ENCODE results near the gene GOLGA1.
"Not testable (repeated sequence)": the region's sequence is repeated elsewhere in the genome, so short reads cannot be mapped to it uniquely, and the experiment has no call there.

GOLGA1 gene

DNA sequence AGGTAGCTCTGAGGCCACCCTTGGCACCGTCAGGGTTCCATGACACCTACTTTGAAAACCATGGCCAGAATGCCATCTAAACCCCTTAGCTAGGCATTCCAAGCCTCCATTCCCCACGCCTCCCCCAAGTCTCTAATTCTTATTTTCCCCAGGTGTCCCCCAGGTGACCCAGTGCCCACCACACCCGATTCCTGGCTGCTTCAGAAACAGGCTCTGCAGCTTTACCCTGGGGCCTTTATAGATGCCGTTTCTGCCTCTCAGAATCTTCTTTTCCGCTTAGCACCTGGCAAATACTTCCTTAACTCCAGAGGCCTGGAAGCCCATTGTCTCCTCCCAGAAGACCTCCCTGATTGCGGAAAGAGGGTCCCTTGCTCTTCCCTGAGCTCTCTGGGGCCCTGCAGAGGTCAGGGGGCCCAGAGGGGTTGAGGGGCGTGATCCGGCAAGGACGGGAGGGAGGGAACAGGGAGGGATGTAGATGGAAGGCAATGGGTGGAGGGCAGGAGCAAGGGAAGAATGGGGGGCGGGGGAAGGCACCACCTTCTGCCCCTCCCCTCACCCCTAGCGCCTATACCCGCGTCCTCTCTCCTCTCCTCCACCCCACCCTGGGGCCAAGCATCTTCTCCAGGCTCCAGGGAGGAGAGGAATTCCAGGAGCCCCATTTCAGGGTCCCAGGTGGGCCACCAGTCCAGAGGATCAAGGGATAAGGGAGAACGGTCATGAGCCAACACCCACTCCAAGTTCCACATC lies 99.6 kb downstream of the GOLGA1 start:
- no peak for DNase-seq (ENCODE audit: low read depth)
- no peak overlapping the region for H3K4me3 ChIP-seq (ENCODE audit: control insufficient read depth, low read depth, low read length)
- TF ChIP-seq, protein P1, sequence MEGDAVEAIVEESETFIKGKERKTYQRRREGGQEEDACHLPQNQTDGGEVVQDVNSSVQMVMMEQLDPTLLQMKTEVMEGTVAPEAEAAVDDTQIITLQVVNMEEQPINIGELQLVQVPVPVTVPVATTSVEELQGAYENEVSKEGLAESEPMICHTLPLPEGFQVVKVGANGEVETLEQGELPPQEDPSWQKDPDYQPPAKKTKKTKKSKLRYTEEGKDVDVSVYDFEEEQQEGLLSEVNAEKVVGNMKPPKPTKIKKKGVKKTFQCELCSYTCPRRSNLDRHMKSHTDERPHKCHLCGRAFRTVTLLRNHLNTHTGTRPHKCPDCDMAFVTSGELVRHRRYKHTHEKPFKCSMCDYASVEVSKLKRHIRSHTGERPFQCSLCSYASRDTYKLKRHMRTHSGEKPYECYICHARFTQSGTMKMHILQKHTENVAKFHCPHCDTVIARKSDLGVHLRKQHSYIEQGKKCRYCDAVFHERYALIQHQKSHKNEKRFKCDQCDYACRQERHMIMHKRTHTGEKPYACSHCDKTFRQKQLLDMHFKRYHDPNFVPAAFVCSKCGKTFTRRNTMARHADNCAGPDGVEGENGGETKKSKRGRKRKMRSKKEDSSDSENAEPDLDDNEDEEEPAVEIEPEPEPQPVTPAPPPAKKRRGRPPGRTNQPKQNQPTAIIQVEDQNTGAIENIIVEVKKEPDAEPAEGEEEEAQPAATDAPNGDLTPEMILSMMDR (IDR thresholded peaks at IDR 0.05; ENCODE audit: control insufficient read depth, insufficient read depth, low read depth, low read length, missing control alignments) = no peak

DNA sequence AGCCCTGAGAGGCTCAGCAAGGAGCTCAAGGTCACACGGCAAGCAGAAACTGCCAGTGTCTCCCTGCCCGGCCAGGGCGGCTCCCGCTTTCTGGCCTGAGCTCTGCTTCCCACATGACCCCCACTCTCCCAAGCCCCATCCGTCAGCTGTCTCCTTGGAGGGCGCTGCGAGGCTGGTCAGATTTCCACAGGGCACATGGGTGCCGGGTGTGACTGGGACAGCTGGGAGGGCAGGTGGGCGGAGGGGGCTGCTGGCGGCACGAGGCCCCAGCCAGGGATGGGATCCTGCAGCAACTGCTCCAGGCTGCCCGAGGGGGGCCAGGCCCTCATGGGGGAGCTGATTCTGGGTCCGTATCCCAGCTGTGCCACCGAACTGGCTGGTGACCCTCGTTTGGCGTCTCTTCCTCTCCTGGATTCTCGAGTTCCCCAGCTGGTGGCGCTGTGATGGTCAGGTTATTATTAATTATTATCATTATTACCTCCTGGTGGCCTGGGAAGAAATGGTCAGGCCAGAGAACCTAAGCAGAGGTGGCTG lies 100.5 kb downstream of the GOLGA1 start:
- DNase-seq (ENCODE audit: low read depth) = no peak
- TF ChIP-seq, protein P1 (IDR thresholded peaks at IDR 0.05; ENCODE audit: control insufficient read depth, insufficient read depth, low read depth, low read length, missing control alignments) = peak; percentile 7
- no peak overlapping the region for H3K4me3 ChIP-seq (ENCODE audit: control insufficient read depth, low read depth, low read length)

DNA sequence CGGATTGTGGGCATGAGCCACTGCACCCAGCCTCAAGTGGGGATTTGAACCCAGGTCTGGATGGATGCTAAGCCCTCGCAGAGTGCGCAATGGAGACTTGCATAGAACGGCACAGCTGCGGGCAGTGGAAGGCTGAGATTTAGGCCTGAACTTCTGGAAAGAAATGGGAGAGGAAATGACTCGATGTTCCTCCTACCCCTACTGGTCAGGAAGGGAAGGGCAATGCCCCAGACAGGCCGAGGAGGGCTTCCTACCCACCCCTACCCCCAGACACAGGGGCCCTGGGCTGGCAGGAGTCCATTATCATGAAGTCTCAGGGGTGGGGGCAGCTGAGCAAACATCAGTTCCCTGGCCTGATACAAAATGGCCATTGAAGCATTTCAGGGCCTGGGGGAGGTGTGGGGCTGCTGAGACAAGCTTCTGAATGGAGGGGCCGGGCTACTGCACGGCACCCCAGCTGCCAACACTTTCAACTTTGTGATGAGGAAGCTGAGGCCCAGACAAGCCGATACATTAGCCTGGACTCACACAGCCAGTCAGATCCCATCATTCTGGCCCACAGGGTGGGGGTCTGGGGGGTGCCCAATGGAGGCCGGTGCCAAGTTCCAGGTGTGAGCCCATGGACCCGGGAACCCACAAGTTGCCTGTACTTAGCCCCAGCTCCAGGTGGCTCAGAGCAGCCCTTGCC lies 101.1 kb downstream of the GOLGA1 start:
- no peak overlapping the region for H3K4me3 ChIP-seq (ENCODE audit: control insufficient read depth, low read depth, low read length)
- no peak for DNase-seq (ENCODE audit: low read depth)
- TF ChIP-seq, protein P1 (IDR thresholded peaks at IDR 0.05; ENCODE audit: control insufficient read depth, insufficient read depth, low read depth, low read length, missing control alignments) = peak; percentile 58

DNA sequence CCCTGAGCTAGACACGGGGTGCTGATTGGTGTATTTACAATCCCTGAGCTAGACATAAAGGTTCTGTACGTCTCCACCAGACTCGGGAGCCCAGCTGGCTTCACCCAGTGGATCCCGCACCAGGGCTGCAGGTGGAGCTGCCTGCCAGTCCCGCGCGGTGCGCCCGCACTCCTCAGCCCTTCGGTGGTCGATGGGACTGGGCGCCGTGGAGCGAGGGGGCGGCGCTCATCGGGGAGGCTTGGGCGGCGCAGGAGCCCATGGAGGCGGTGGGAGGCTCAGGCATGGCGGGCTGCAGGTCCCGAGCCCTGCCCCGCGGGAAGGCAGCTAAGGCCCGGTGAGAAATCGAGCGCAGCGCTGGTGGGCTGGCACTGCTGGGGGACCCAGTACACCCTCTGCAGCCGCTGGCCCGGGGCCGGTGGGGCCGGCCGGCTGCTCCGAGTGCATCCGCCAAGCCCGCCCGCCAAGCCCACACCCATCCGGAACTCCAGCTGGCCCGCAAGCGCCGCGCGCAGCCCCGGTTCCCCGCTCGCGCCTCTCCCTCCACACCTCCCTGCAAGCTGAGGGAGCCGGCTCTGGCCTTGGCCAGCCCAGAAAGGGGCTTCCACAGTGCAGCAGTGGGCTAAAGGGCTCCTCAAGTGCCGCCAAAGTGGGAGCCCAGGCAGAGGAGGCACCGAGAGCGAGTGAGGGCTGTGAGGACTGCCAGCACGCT lies 102.2 kb downstream of the GOLGA1 start:
- not testable (repeated sequence) for H3K4me3 ChIP-seq (ENCODE audit: control insufficient read depth, low read depth, low read length); DNase-seq (ENCODE audit: low read depth)

DNA sequence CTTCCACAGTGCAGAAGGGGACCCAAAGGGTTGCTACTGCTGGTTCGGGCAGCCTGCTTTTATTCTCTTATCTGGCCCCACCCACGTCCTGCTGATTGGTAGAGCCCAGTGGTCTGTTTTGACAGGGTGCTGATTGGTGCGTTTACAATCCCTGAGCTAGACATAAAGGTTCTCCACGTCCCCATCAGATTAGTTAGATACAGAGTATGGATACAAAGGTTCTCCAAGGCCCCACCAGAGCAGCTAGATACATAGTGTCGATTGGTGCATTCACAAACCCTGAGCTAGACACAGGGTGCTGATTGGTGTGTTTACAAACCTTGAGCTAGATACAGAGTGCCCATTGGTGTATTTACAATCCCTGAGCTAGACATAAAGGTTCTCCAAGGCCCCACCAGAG lies 102.8 kb downstream of the GOLGA1 start:
- not testable (repeated sequence) for H3K4me3 ChIP-seq (ENCODE audit: control insufficient read depth, low read depth, low read length); DNase-seq (ENCODE audit: low read depth)

DNA sequence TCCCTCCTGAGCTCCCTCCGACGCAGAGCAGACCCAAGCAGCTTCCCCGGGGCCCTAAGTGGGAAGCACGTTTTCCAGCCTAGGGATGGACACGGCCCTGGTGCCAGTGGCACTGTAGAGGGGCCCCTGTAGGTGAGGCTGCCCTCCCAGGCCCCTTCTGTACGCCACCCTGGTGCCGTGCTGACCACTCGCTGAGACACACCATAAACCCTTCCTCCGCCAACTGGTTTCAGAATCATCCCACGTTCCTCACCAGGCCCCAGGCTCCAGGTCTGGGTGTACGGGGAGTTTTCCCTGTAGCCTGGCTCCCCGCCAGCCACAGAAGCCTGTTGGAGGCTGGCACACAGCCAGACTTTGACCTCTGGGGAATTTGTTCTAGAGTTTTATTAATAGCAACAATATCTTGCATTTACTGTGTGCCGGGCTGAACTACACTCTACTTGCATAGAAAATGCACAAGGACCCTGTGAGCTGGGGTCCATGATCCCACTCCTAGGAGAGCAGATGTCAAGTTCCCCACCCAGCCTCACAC lies 105.8 kb downstream of the GOLGA1 start:
- no peak for DNase-seq (ENCODE audit: low read depth)
- TF ChIP-seq, protein P1 (IDR thresholded peaks at IDR 0.05; ENCODE audit: control insufficient read depth, insufficient read depth, low read depth, low read length, missing control alignments) = no peak
- H3K4me3 ChIP-seq (ENCODE audit: control insufficient read depth, low read depth, low read length) = no peak overlapping the region

DNA sequence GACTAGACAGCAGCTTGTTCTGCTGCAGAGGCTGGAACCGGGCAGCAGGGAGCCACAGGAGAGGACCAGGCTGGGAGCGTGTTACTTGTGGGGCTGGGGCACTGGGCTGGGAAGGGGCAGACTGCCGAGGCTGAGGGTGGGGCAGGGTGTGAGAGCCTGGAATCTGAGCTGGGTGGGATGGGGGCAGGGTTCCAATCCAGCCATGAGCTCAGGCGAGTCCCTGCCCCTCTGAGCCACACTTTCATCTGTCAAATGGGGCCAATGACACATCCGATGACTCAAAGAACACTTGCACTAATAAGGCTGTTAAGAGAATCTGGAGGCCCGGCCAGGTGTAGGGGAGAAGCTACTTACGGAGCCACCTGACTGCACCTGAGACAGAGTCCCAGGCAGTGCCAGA lies 106.3 kb downstream of the GOLGA1 start:
- TF ChIP-seq, protein P1 (IDR thresholded peaks at IDR 0.05; ENCODE audit: control insufficient read depth, insufficient read depth, low read depth, low read length, missing control alignments) = no peak
- no peak overlapping the region for H3K4me3 ChIP-seq (ENCODE audit: control insufficient read depth, low read depth, low read length)
- DNase-seq (ENCODE audit: low read depth) = no peak
